Spleen (tissue), 13 donors: ENCODE results near the gene ACBD7. TPM values are rescaled to one million over a fixed set of nuclear protein-coding genes. Genes with fewer than 3 reads are reported as not detected.
A peak's percentile ranks its signal among the peaks of the same experiment; 100 is the strongest.

ENCODE experiments used
- DNase-seq: peaks from one replicate; pipeline ENCODE4 v3.0.0-alpha.2; 2020
- H3K27ac ChIP-seq, 8 donors: fragments of 200-600 bp; sonication (generic) in 7 of 8; 1 replicate in 4 of 8; 2 replicates in 4 of 8; pipeline versions ENCODE4 v1.5.0 to v1.8.0; 2016 to 2021; ENCODE audit warnings: inconsistent platforms in 4 of 8, mild to moderate bottlenecking in 4 of 8, moderate library complexity in 1 of 8
- H3K27me3 ChIP-seq, 7 donors: fragments of 200-600 bp; sonication (generic) in 6 of 7; replicated peaks in 1 of 7; 1 replicate in 4 of 7; 2 replicates in 3 of 7; pipeline versions ENCODE4 v1.5.0 to v1.8.0; 2016 to 2021; ENCODE audit warnings: inconsistent platforms in 3 of 7, mild to moderate bottlenecking in 1 of 7
- H3K36me3 ChIP-seq, 6 donors: fragments of 200-600 bp; sonication (generic) in 5 of 6; 1 replicate in 4 of 6; 2 replicates in 2 of 6; pipeline versions ENCODE4 v1.5.0 to v1.8.0; 2016 to 2021; ENCODE audit warnings: inconsistent platforms in 2 of 6
- H3K4me1 ChIP-seq, 6 donors: fragments of 200-600 bp; sonication (generic) in 5 of 6; 1 replicate in 3 of 6; 2 replicates in 3 of 6; pipeline versions ENCODE4 v1.5.0 to v1.8.0; 2016 to 2021; ENCODE audit warnings: inconsistent platforms in 3 of 6
- H3K4me3 ChIP-seq, 8 donors: fragments of 200-600 bp; sonication (generic) in 7 of 8; 1 replicate in 4 of 8; 2 replicates in 4 of 8; pipeline versions ENCODE4 v1.5.0 to v1.8.0; 2016 to 2021; ENCODE audit warnings: inconsistent platforms in 4 of 8, mild to moderate bottlenecking in 4 of 8, moderate library complexity in 2 of 8
- H3K9me3 ChIP-seq, 8 donors: fragments of 200-600 bp; sonication (generic) in 7 of 8; 1 replicate in 4 of 8; 2 replicates in 4 of 8; pipeline versions ENCODE4 v1.5.0 to v1.8.0; 2016 to 2021; ENCODE audit warnings: inconsistent platforms in 4 of 8
- POLR2A ChIP-seq, 3 donors: fragments of 450-650 bp; IDR thresholded peaks; one replicate each; pipeline ENCODE4 v1.5.1; 2017; ENCODE audit warnings: antibody characterized with exemption in 3 of 3, mild to moderate bottlenecking in 1 of 3
- POLR2AphosphoS5 ChIP-seq, 3 donors: sonication (generic); formaldehyde crosslinking; IDR thresholded peaks; one replicate each; pipeline ENCODE4 v1.5.1; 2017; ENCODE audit warnings: antibody characterized with exemption in 3 of 3
- WGBS, 5 donors: extraction: QIAGEN DNeasy Blood & Tissue Kit in 3 of 5; methylation state at CpG; one replicate each; pipeline versions ENCODE4 v1.1.5 to v1.1.7; 2013 to 2018; 5-methylcytosine and 5-hydroxymethylcytosine counted together
- intact Hi-C: fragments of 100-400 bp; cut with DNase I; formaldehyde crosslinking; loops from one replicate; pipeline ENCODE4 v1.15.0; 2023; ENCODE audit warnings: low total_unique reads
- long read RNA-seq, 2 donors: transcript quantifications; one replicate each; lab custom pipeline, GENCODE V29; 2026
- polyA plus RNA-seq, 3 donors: library from polyadenylated mRNA; stranded (reverse); fragments of 200-250 nt; gene quantifications; one replicate each; pipeline ENCODE4 v1.2.1, GENCODE V29; 2013
- total RNA-seq, 7 donors: library from RNA; depleted of rRNA in 3 of 7; stranded (reverse); fragments of >200 nt in 3 of 7; fragmentation: NEBNext Ultra II Directional in 4 of 7; extraction: Animal tissue kit (Norgen Biotek cat#: 25700) in 4 of 7; gene quantifications; one replicate each; pipeline versions ENCODE4 v1.1.0 to v1.2.1, GENCODE V29; 2016 to 2021
- TF ChIP-seq, protein P1 (sequence below), 11 experiments: fragments of 200-600 bp in 7 of 11; fragments of 450-650 bp in 4 of 11; sonication (generic) in 4 of 11; IDR thresholded peaks in 8 of 11; conservative IDR thresholded peaks in 3 of 11; 1 replicate in 7 of 11; 2 replicates in 4 of 11; pipeline versions ENCODE4 v1.4.0 to v1.8.0; 2016 to 2021; ENCODE audit warnings: antibody characterized with exemption in 11 of 11, inconsistent platforms in 4 of 11, mild to moderate bottlenecking in 1 of 11
- donor health status: healthy with polysubstance abuse.
- donor health status: DM: no; HTN: no; CAD: no; lungs with moderate emphysema.
- donor health status: DM: no; HTN: no; CAD: no.
- donor health status: Bipolar disorder and iron deficiency.
- donor health status: healthy.
- donor health status: DM: no; HTN: no; CAD: no.
- donor health status: DM: yes; HTN: yes; CAD: no.

ACBD7 gene
- under 1 TPM in 1 of 7 donors, not detected in 6; 0.77 TPM for total RNA-seq
- under 1 TPM in 2 of 3 donors, not detected in 1; 0.09 to 0.10 TPM for polyA plus RNA-seq
- long read RNA-seq, donor 1, partial matches to known transcripts, result 0 of 1 reads
- long read RNA-seq, donor 1, other reads (novel, unspliced or antisense), result 0 of 1 reads
- long read RNA-seq, donor 2, partial matches to known transcripts, result 0 of 2 reads
- long read RNA-seq, donor 2, other reads (novel, unspliced or antisense), result 0 of 2 reads

GRCh38 chr10:15088428-15089261 lies at the start of gene ACBD7:
ACBD7 (minus strand) TSS chr10:15088776; CDS start chr10:15088728, 48 bp downstream.
- peak; percentile 93 for DNase-seq
- TF ChIP-seq POLR2A (IDR thresholded peaks at IDR 0.05), result no peak
- peak; percentile 12 to 75 (median 72) for TF ChIP-seq POLR2AphosphoS5 (IDR thresholded peaks at IDR 0.05)
- TF ChIP-seq, protein P1, sequence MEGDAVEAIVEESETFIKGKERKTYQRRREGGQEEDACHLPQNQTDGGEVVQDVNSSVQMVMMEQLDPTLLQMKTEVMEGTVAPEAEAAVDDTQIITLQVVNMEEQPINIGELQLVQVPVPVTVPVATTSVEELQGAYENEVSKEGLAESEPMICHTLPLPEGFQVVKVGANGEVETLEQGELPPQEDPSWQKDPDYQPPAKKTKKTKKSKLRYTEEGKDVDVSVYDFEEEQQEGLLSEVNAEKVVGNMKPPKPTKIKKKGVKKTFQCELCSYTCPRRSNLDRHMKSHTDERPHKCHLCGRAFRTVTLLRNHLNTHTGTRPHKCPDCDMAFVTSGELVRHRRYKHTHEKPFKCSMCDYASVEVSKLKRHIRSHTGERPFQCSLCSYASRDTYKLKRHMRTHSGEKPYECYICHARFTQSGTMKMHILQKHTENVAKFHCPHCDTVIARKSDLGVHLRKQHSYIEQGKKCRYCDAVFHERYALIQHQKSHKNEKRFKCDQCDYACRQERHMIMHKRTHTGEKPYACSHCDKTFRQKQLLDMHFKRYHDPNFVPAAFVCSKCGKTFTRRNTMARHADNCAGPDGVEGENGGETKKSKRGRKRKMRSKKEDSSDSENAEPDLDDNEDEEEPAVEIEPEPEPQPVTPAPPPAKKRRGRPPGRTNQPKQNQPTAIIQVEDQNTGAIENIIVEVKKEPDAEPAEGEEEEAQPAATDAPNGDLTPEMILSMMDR (IDR thresholded peaks at IDR 0.05 in 8 of 11, conservative IDR thresholded peaks at IDR 0.05 in 3 of 11), result peak; percentile 67 to 86 (median 81)
- intact Hi-C loops, result no loop called here
- peaks cover 0 to 12% (median 0%) of the 10 kb centered on the region in 7 donors for H3K27me3 ChIP-seq
- no peaks in the 10 kb centered on the region for H3K9me3 ChIP-seq
- peaks cover 10 to 30% (median 13%) of the 10 kb centered on the region in 6 donors for H3K4me1 ChIP-seq
- H3K27ac ChIP-seq, result peak within 1 kb of the TSS in 2 of 8 donors; percentile 9 to 46
- no peaks in the 10 kb centered on the region for H3K36me3 ChIP-seq
- H3K4me3 ChIP-seq, result peak within 1 kb of the TSS; percentile 55 to 84 (median 62)
- WGBS, 5 donors, result 6 to 9% (median 7%) methylated on average over 44 to 63 of the region's 63 CpGs

GRCh38 chr10:15137636-15138035 lies 49.1 kb upstream of the ACBD7 start:
- intact Hi-C loops, result no loop called here
- TF ChIP-seq POLR2A (IDR thresholded peaks at IDR 0.05) (no peak), POLR2AphosphoS5 (IDR thresholded peaks at IDR 0.05) (no peak)
- TF ChIP-seq, protein P1 (IDR thresholded peaks at IDR 0.05 in 8 of 11, conservative IDR thresholded peaks at IDR 0.05 in 3 of 11), result no peak
- 88 to 100% (median 96%) methylated on average over 1 of the region's 1 CpG for WGBS, 5 donors
- Histone ChIP-seq H3K9me3 (no peaks in the 10 kb centered on the region), H3K27me3 (no peaks in the 10 kb centered on the region), H3K4me1 (peaks cover 0 to 24% (median 12%) of the 10 kb centered on the region in 6 donors), H3K36me3 (peaks cover 0 to 69% (median 19%) of the 10 kb centered on the region in 6 donors), H3K27ac (no peak overlapping the region), H3K4me3 (no peak overlapping the region)
- DNase-seq, result no peak

DNA sequence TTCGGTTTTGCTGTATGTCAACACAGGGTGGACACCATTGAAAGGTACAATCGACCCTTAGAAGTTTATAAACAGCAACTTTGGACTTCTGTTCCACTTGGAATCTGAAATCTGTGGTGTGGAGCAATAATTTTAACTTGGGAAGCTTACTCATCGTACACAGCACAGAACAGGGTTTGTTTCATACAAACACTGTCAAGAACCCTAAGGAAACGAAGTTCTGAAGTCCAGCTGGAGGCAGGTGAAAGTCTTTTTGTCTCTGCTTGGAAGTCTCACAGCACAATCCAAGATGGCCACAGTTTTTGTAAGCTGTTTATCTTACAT lies 48.4 kb upstream of the ACBD7 start:
- Histone ChIP-seq H3K27me3 (no peaks in the 10 kb centered on the region), H3K4me3 (no peak overlapping the region), H3K27ac (no peak overlapping the region), H3K9me3 (no peaks in the 10 kb centered on the region), H3K4me1 (peaks cover 0 to 18% (median 9%) of the 10 kb centered on the region in 6 donors), H3K36me3 (peaks cover 0 to 75% (median 22%) of the 10 kb centered on the region in 6 donors)
- intact Hi-C loops, result no loop called here
- TF ChIP-seq, protein P1 (IDR thresholded peaks at IDR 0.05 in 8 of 11, conservative IDR thresholded peaks at IDR 0.05 in 3 of 11), result no peak
- no peak for TF ChIP-seq POLR2A (IDR thresholded peaks at IDR 0.05)
- no peak for TF ChIP-seq POLR2AphosphoS5 (IDR thresholded peaks at IDR 0.05)
- no peak for DNase-seq
- 77 to 90% (median 88%) methylated on average over 4 of the region's 4 CpGs for WGBS, 5 donors
